HCT116 (cell line): ENCODE measurements around the gene GTF2IRD1.

Experiments used
- CTCF ChIP-seq, 3 experiments: fragments of 200-600 bp in 1 of 3; sonication (generic) in 1 of 3; IDR thresholded peaks in 2 of 3; conservative IDR thresholded peaks in 1 of 3; 2 replicates each; pipeline ENCODE4 v1.5.1; 2012 to 2017; ENCODE audit warnings: low read depth in 2 of 3, low read length in 2 of 3, antibody characterized with exemption in 1 of 3, borderline replicate concordance in 1 of 3, control low read depth in 1 of 3, mild to moderate bottlenecking in 1 of 3, mixed read lengths in 1 of 3, mixed run types in 1 of 3, moderate library complexity in 1 of 3; ENCODE audit not compliant: insufficient read depth in 1 of 3
- EZH2 ChIP-seq: fragments of 200-600 bp; sonication (generic); IDR thresholded peaks from 2 replicates; pipeline ENCODE4 v1.6.1; 2017; ENCODE audit warnings: antibody characterized with exemption, mixed run types
- FOSL1 ChIP-seq: IDR thresholded peaks from 2 replicates; pipeline ENCODE4 v1.6.1; 2012; ENCODE audit warnings: low read depth
- POLR2A ChIP-seq: IDR thresholded peaks from 2 replicates; pipeline ENCODE4 v1.7.0; 2011; ENCODE audit warnings: borderline replicate concordance; ENCODE audit not compliant: insufficient read depth, insufficient read length; ENCODE audit errors: extremely low read depth
- POLR2AphosphoS5 ChIP-seq: IDR thresholded peaks from 2 replicates; pipeline ENCODE4 v1.6.1; 2011; ENCODE audit warnings: mild to moderate bottlenecking, low read depth, low read length, moderate library complexity
- SIN3A ChIP-seq: IDR thresholded peaks from 2 replicates; pipeline ENCODE4 v1.6.1; 2012; ENCODE audit warnings: low read depth
- SP1 ChIP-seq: IDR thresholded peaks from 2 replicates; pipeline ENCODE4 v1.6.1; 2012; ENCODE audit warnings: low read depth
- TCF7L2 ChIP-seq: IDR thresholded peaks from 2 replicates; pipeline ENCODE4 v1.7.0; 2011; ENCODE audit warnings: borderline replicate concordance, inconsistent platforms; ENCODE audit not compliant: insufficient read depth, insufficient read length; ENCODE audit errors: extremely low read depth

DNA sequence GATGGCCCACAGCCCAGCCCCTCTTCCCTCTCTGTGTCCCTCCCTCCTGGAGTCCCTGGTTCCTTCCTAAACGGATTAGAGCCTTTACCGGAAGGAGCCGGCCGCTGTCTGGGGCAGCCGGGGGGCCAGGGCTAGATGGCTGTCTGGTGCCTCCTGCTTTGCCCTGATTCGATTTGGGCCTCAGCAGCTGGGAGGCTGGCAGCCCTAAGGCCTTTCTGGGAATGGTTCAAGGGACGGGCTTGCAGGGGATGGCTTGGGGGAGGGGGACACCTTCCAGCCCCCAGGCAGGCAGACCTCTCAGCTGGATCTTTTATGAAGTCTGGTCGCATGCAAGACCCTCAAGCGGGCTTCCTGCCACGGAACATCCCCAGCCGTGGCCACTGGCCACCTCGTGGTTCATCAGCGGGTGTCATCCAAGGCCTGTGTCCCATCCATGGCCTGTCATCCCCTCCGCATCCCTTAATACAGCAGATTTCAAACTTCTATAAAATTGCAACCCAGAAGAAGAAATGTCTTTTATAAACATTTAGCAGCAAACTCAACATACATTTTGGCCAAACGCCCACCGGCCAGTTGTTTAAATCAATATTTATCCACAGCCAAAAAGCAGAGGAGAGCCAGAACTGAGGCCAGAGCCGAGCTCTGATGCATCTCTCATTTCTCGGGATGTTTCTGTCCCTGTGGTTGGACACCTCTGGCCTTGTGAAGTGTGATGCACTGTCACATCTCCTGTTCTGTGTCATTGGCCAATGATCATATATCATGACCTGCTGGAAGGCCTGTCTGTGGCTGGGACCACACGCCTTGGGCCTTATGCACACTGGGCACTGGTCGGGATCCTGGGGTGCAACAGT lies 52.0 kb downstream of the GTF2IRD1 start:
- TF ChIP-seq POLR2AphosphoS5 (no peak), FOSL1 (no peak), SP1 (no peak), TCF7L2 (no peak), EZH2 (no peak), SIN3A (no peak), CTCF (IDR thresholded peaks at IDR 0.05 in 2 of 3, conservative IDR thresholded peaks at IDR 0.05 in 1 of 3; ENCODE audit: borderline replicate concordance in 1 of 3, insufficient read depth in 1 of 3, low read depth in 2 of 3, low read length in 2 of 3) (no peak), POLR2A (no peak)
